ENCODE measurements around the gene MYO18B. TPM values are rescaled to one million over a fixed set of nuclear protein-coding genes. Genes with fewer than 3 reads are reported as not detected.

Gene MYO18B
- total and polyA plus RNA-seq, 2 of the 8 experiments (the other 6 are each of a cell fraction or from before 2014, with no cell fraction given): 0.62 to 0.78 TPM

GRCh38 chr22:25759825-25760231 is 17.8 kb downstream of the MYO18B start:
- H3K79me2 ChIP-seq (ENCODE audit: control insufficient read depth in 1 of 2, insufficient read depth in 2 of 2, low read length in 2 of 2): no peaks in the 10 kb centered on the region
- no peak overlapping the region for H3K9ac ChIP-seq (replicated peaks in 1 of 4; ENCODE audit: extremely low read depth in 1 of 4, low read depth in 3 of 4, low read length in 3 of 4)
- no peak overlapping the region for H4K91ac ChIP-seq (replicated peaks; ENCODE audit: insufficient read length, low read length)
- no peaks in the 10 kb centered on the region for H3K9me3 ChIP-seq (ENCODE audit: insufficient read depth in 2 of 2, low read depth in 1 of 2, low read length in 1 of 2)
- DNase-seq (ENCODE audit: low read depth in 1 of 2, low spot score in 2 of 2): no peak
- H4K20me1 ChIP-seq (replicated peaks in 1 of 2; ENCODE audit: control insufficient read depth in 1 of 2, insufficient read depth in 2 of 2, low read length in 2 of 2): no peaks in the 10 kb centered on the region
- H3K27me3 ChIP-seq (replicated peaks in 1 of 4; ENCODE audit: control insufficient read depth in 3 of 4, extremely low read depth in 1 of 4, insufficient read depth in 3 of 4, low read length in 3 of 4): no peaks in the 10 kb centered on the region
- H2BK15ac ChIP-seq (ENCODE audit: low read length): no peak overlapping the region
- H3K18ac ChIP-seq (ENCODE audit: extremely low read depth, low read length): no peak overlapping the region
- H2BK20ac ChIP-seq (ENCODE audit: low read length): no peak overlapping the region
- no peak overlapping the region for H2BK120ac ChIP-seq (replicated peaks; ENCODE audit: low read depth, low read length)
- H2AFZ ChIP-seq (ENCODE audit: low read length): no peak overlapping the region
- H3K56ac ChIP-seq (replicated peaks; ENCODE audit: insufficient read length, low read depth, low read length): no peak overlapping the region
- H4K5ac ChIP-seq (ENCODE audit: insufficient read length, low read depth, low read length): no peak overlapping the region
- 81% methylated on average over 5 of the region's 5 CpGs; no CpG with 5 or more reads in 1 of the 2 experiments for whole genome bisulfite sequencing, 2 experiments (ENCODE audit: extremely low coverage in 1 of 2, insufficient coverage in 1 of 2, insufficient read length in 1 of 2, insufficient replicate concordance in 2 of 2, low coverage in 1 of 2, low lambda C conversion rate in 2 of 2, missing lambda C conversion rate in 1 of 2)
- no peak overlapping the region for H2BK12ac ChIP-seq (ENCODE audit: low read depth, low read length)
- no peak overlapping the region for H3K14ac ChIP-seq (ENCODE audit: insufficient read length)
- no peaks in the 10 kb centered on the region for H3K36me3 ChIP-seq (ENCODE audit: control insufficient read depth in 2 of 4, insufficient read depth in 4 of 4, low read length in 3 of 4)
- H3K4me3 ChIP-seq (ENCODE audit: extremely low read depth in 1 of 4, insufficient read depth in 2 of 4, low read depth in 3 of 4, low read length in 4 of 4): no peak overlapping the region
- H4K8ac ChIP-seq (ENCODE audit: extremely low read depth, insufficient read depth, low read length): no peak overlapping the region
- H3K23ac ChIP-seq (ENCODE audit: insufficient read length): no peak overlapping the region
- no peaks in the 10 kb centered on the region for H3K79me1 ChIP-seq (ENCODE audit: low read depth, low read length)
- no peak for FAIRE-seq
- no peak overlapping the region for H3K4me2 ChIP-seq (ENCODE audit: insufficient read depth in 1 of 2, low read depth in 2 of 2, low read length in 2 of 2)
- H3K23me2 ChIP-seq (ENCODE audit: low read depth, low read length): no peaks in the 10 kb centered on the region
- ChIA-PET CTCF (ENCODE audit: partially characterized antibody) (interaction anchor here (1.5 to 5.0 kb wide), 2 partner anchors 13 to 216 kb away, joined by 3 to 31 read pairs; no protein-coding TSS in a partner anchor), POLR2A (ENCODE audit: partially characterized antibody) (no interaction called here)
- no peak overlapping the region for H3K27ac ChIP-seq (ENCODE audit: low read depth, low read length)
- no peak overlapping the region for H2AK5ac ChIP-seq (ENCODE audit: low read depth, low read length)
- H3K4ac ChIP-seq (replicated peaks; ENCODE audit: insufficient read length, low read depth, low read length): no peak overlapping the region
- H2BK5ac ChIP-seq (ENCODE audit: low read depth, low read length): no peak overlapping the region
- no peaks in the 10 kb centered on the region for H3K4me1 ChIP-seq (replicated peaks in 1 of 4; ENCODE audit: control insufficient read depth in 3 of 4, insufficient read depth in 4 of 4, low read length in 3 of 4)
- TF ChIP-seq KDM5A (IDR thresholded peaks at IDR 0.05; ENCODE audit: low read length) (no peak), CHD1 (IDR thresholded peaks at IDR 0.05; ENCODE audit: low read depth, low read length) (no peak), POU5F1 (IDR thresholded peaks at IDR 0.05; ENCODE audit: low read depth, low read length) (no peak), HDAC6 (IDR thresholded peaks at IDR 0.05; ENCODE audit: low read depth, low read length) (no peak), SIN3A (conservative IDR thresholded peaks at IDR 0.05 in 1 of 2, IDR thresholded peaks at IDR 0.05 in 1 of 2; ENCODE audit: low read depth in 1 of 2, low read length in 2 of 2) (no peak), SP1 (IDR thresholded peaks at IDR 0.05; ENCODE audit: low read depth, low read length) (no peak), CREB1 (IDR thresholded peaks at IDR 0.05) (no peak), CBX8 (IDR thresholded peaks at IDR 0.05; ENCODE audit: borderline replicate concordance, low read depth, low read length) (no peak), BACH1 (IDR thresholded peaks at IDR 0.05; ENCODE audit: low read length) (no peak), EGR1 (IDR thresholded peaks at IDR 0.05; ENCODE audit: borderline replicate concordance, low read depth, low read length) (no peak), RFX5 (IDR thresholded peaks at IDR 0.05; ENCODE audit: borderline replicate concordance, low read depth, low read length) (no peak), NANOG (IDR thresholded peaks at IDR 0.05; ENCODE audit: insufficient read depth, low read depth, low read length, poor library complexity, severe bottlenecking) (no peak), TAF1 (IDR thresholded peaks at IDR 0.05; ENCODE audit: low read depth, low read length) (no peak), E2F6 (IDR thresholded peaks at IDR 0.05) (no peak), RBBP5 (IDR thresholded peaks at IDR 0.05; ENCODE audit: borderline replicate concordance, low read depth, low read length) (no peak)
